ENCODE measurements around the gene UBE2QL1. TPM values are rescaled to one million over a fixed set of nuclear protein-coding genes. Genes with fewer than 3 reads are reported as not detected.

Gene UBE2QL1, protein sequence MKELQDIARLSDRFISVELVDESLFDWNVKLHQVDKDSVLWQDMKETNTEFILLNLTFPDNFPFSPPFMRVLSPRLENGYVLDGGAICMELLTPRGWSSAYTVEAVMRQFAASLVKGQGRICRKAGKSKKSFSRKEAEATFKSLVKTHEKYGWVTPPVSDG
- polyA plus RNA-seq (2012; rRNA removed): 0.28 and 0.84 TPM in 2 replicates
- 0.94 and 1.8 TPM in 2 replicates for polyA plus RNA-seq (2012; cell fraction: cytosol; rRNA removed)
- 0.36 and 0.55 TPM in 2 replicates for polyA plus RNA-seq (2012; cell fraction: nucleus; rRNA removed)

DNA sequence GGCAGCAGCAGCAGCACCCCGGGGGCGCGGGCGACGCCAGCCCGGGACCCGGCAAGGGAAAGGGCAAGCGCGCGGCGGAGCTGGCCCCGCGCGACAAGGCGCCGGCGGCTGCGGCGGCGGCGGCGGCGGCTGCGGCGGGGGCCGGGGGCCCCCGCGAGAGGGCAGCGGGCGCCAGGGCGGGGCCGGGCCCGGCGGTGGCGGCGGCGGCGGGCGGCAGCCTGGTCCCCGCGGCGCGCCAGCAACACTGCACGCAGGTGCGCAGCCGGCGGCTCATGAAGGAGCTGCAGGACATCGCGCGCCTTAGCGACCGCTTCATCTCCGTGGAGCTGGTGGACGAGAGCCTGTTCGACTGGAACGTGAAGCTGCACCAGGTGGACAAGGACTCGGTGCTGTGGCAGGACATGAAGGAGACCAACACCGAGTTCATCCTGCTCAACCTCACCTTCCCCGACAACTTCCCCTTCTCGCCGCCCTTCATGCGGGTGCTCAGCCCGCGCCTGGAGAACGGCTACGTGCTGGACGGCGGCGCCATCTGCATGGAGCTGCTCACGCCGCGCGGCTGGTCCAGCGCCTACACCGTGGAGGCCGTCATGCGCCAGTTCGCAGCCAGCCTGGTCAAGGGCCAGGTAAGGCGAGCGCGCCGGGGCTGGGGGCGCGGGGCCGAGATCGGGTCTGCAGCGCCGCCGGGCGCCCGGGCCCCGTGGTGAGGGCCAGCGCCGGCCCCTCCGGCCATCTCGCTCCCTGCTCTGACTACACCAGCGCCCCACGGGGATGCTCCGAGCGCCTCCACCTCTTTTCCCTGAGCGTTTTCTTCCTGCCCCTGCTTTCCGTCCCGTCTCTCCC is at the start of gene UBE2QL1:
UBE2QL1 (plus strand) TSS at position 238 of the 843 bp plus-strand sequence; CDS start at position 273, 35 bp downstream.
- Histone ChIP-seq H4K20me1 (ENCODE audit: insufficient read depth) (no peaks in the 10 kb centered on the region), H3K4me3 (ENCODE audit: low read depth in 2 of 2, low read length in 1 of 2) (peak within 1 kb of the TSS in 1 of 2 experiments; percentile 51; a peak in 2 of 4 replicates), H3K9me3 (no peaks in the 10 kb centered on the region), H3K79me2 (ENCODE audit: insufficient read depth) (no peaks in the 10 kb centered on the region), H3K4me1 (ENCODE audit: control insufficient read depth in 1 of 2, insufficient read depth in 2 of 2, low read depth in 1 of 2, low read length in 1 of 2) (peaks cover 0 to 10% of the 10 kb centered on the region in 2 experiments; a peak in 1 of 4 replicates), H3K27me3 (ENCODE audit: insufficient read depth) (peaks cover 24% of the 10 kb centered on the region), H3F3A (replicated peaks; ENCODE audit: insufficient read depth) (no peaks in the 10 kb centered on the region), H2AFZ (ENCODE audit: low read depth) (no peak within 1 kb of the TSS), H3K27ac (ENCODE audit: low read depth in 2 of 2, low read length in 1 of 2) (peak within 1 kb of the TSS in 1 of 2 experiments; percentile 79; a peak in 2 of 4 replicates), H3K4me2 (no peak within 1 kb of the TSS), H3K9ac (no peak within 1 kb of the TSS), H3K36me3 (replicated peaks in 1 of 2; ENCODE audit: control insufficient read depth in 1 of 2, insufficient read depth in 2 of 2, low read length in 1 of 2) (no peaks in the 10 kb centered on the region), H3K9me2 (no peaks in the 10 kb centered on the region)
- TF ChIP-seq EZH2phosphoT487 (IDR thresholded peaks at IDR 0.05; ENCODE audit: borderline replicate concordance, low read depth) (no peak), EP300 (IDR thresholded peaks at IDR 0.05; ENCODE audit: borderline replicate concordance in 1 of 2, low read depth in 1 of 2, low read length in 1 of 2) (no peak), REST (IDR thresholded peaks at IDR 0.05; ENCODE audit: low read depth, low read length) (no peak), TAF1 (IDR thresholded peaks at IDR 0.05; ENCODE audit: borderline replicate concordance, low read depth, low read length) (no peak), SMC3 (IDR thresholded peaks at IDR 0.05; ENCODE audit: low read depth, low read length) (no peak), GABPA (IDR thresholded peaks at IDR 0.05; ENCODE audit: low read depth) (no peak), MXI1 (IDR thresholded peaks at IDR 0.05; ENCODE audit: low read depth, low read length) (no peak), RXRA (IDR thresholded peaks at IDR 0.05; ENCODE audit: borderline replicate concordance, low read depth) (no peak), RAD21 (IDR thresholded peaks at IDR 0.05; ENCODE audit: low read length) (no peak), NFIC (IDR thresholded peaks at IDR 0.05; ENCODE audit: borderline replicate concordance) (no peak), SIN3A (IDR thresholded peaks at IDR 0.05; ENCODE audit: borderline replicate concordance, low read depth, low read length) (no peak), FOXM1 (IDR thresholded peaks at IDR 0.05; ENCODE audit: low read depth) (no peak), RFX5 (IDR thresholded peaks at IDR 0.05; ENCODE audit: low read length) (no peak), JUND (IDR thresholded peaks at IDR 0.05) (no peak), MAX (IDR thresholded peaks at IDR 0.05; ENCODE audit: low read depth) (no peak), RCOR1 (IDR thresholded peaks at IDR 0.05; ENCODE audit: low read length) (no peak), TCF12 (IDR thresholded peaks at IDR 0.05) (no peak), TEAD4 (IDR thresholded peaks at IDR 0.05; ENCODE audit: borderline replicate concordance, insufficient read depth) (no peak)
- TF ChIP-seq, protein P1, sequence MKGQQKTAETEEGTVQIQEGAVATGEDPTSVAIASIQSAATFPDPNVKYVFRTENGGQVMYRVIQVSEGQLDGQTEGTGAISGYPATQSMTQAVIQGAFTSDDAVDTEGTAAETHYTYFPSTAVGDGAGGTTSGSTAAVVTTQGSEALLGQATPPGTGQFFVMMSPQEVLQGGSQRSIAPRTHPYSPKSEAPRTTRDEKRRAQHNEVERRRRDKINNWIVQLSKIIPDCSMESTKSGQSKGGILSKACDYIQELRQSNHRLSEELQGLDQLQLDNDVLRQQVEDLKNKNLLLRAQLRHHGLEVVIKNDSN (IDR thresholded peaks at IDR 0.05; ENCODE audit: borderline replicate concordance, low read depth): no peak
- TF ChIP-seq, protein P2, sequence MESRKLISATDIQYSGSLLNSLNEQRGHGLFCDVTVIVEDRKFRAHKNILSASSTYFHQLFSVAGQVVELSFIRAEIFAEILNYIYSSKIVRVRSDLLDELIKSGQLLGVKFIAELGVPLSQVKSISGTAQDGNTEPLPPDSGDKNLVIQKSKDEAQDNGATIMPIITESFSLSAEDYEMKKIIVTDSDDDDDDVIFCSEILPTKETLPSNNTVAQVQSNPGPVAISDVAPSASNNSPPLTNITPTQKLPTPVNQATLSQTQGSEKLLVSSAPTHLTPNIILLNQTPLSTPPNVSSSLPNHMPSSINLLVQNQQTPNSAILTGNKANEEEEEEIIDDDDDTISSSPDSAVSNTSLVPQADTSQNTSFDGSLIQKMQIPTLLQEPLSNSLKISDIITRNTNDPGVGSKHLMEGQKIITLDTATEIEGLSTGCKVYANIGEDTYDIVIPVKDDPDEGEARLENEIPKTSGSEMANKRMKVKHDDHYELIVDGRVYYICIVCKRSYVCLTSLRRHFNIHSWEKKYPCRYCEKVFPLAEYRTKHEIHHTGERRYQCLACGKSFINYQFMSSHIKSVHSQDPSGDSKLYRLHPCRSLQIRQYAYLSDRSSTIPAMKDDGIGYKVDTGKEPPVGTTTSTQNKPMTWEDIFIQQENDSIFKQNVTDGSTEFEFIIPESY (IDR thresholded peaks at IDR 0.05; ENCODE audit: borderline replicate concordance, low read depth): no peak
- POLR2A ChIA-PET: interaction anchor here (0.6 to 1.4 kb wide), 3 partner anchors 66 to 952 kb away, joined by 3 to 4 read pairs (median 4); no protein-coding TSS in a partner anchor
- CTCF ChIA-PET: interaction anchor here (1.0 to 2.5 kb wide), 7 partner anchors 18 to 957 kb away, joined by 3 to 12 read pairs (median 5); no protein-coding TSS in a partner anchor
- peak; percentile 74 for DNase-seq
- WGBS (ENCODE audit: low lambda C conversion rate): under 1% methylated on average over 12 of the region's 103 CpGs

All from SK-N-SH (cell line).